Limb (tissue), 2 donors: ENCODE measurements around the gene RBMX2.

Experiments used
- DNase-seq, 2 donors: peaks; one replicate each; pipeline ENCODE4 v3.0.0-alpha.2; 2016; ENCODE audit errors: extremely low spot score in 2 of 2

The RBMX2 gene

GRCh38 chrX:130446974-130447373 lies 45.2 kb downstream of the RBMX2 start:
- no peak for DNase-seq
